ENCODE measurements around the gene CYP2F1.
A peak's percentile ranks its signal among the peaks of the same experiment; 100 is the strongest.
"Not testable (repeated sequence)": the region's sequence is repeated elsewhere in the genome, so short reads cannot be mapped to it uniquely, and the experiment has no call there.

Gene CYP2F1, protein sequence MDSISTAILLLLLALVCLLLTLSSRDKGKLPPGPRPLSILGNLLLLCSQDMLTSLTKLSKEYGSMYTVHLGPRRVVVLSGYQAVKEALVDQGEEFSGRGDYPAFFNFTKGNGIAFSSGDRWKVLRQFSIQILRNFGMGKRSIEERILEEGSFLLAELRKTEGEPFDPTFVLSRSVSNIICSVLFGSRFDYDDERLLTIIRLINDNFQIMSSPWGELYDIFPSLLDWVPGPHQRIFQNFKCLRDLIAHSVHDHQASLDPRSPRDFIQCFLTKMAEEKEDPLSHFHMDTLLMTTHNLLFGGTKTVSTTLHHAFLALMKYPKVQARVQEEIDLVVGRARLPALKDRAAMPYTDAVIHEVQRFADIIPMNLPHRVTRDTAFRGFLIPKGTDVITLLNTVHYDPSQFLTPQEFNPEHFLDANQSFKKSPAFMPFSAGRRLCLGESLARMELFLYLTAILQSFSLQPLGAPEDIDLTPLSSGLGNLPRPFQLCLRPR

DNA sequence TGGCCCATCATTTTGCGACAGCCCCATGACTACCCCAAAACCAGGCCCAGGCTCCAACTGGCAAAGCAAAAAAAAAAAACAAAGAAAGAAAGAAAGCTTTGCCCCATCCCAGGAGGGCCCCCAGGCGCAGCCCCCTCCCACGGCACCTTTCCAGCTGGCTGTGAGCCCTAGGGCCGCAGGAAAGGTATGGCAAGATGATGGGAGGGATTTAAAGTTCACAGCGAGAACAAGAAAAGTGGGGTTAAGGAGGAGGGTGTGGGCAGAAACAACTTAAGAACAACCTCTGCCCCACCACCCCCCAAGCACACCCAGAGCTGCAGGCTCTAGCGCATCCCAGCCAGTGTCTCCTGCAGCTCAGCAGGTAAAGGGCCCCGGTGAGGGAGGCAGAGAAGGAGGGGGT, at the start of gene CYP2F1:
Gene CYP2F1, plus strand, starts transcription at position 301 of the 400 bp plus-strand sequence. CDS start 1,757 bp downstream, outside the sequence.
- no peak for DNase-seq

DNA sequence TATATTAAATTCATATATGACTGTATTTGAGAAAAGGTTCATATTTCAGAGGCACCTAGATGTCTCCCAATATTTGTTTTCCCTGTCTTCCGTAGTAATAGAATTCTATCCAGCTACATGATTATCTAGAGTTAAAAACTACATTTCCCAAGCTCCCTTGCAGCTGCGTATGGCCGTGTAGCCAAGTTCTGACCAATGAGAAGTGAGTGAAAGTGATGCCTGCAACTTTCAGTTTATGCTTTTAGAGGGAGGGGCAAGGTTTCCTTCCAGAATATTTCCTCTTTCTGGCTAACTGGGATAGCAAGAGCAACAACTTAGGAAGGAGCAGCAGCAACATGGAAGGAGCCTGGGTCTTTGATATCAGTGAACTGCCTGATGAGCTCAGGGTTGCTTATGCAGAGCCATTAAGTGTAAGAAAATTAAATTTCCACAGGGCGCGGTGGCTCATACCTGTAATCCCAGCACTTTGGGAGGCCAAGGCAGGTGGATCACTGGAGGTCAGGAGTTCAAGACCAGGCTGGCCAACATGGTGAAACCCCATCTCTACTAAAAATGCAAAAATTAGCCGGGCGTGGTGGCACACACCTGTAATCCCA, 49.2 kb upstream of the CYP2F1 start:
- DNase-seq, result no peak

DNA sequence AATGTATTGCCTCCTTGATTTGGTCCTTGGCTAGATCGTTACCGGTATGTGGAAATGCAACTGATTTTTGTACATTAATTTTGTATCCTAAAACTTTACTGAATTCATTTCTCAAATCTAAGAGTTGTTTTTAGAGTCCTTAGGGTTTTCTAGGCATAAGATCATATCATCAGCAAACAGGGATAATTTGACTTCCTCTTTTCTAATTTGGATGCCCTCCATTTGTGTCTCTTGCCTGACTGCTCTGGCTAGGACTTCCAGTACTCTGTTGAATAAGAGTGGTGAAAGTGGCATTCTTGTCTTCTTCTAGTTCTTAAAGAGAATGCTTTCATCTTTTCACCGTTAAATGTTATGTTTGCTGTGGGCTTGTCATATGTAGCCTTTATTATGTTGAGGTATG, 37.9 kb upstream of the CYP2F1 start:
- no peak for DNase-seq

DNA sequence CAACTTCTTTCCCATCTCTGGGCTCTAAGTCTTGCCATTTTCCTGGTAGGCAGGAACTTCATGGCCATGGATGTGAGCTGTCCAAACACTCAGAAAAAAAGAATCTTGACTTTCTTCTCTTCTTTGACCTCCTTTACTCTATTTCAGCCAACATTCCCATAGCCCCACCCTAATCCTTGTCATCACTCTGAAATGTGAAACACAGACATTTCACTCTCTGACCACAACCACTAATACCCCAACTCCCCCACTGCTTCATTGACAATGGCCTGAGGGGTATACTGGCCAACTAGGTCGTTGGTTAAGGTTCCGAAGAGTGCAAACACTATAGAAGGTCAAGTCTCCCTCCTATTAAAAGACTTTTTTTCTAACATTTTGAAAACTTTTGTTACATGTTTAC, 30.7 kb upstream of the CYP2F1 start:
- no peak for DNase-seq

DNA sequence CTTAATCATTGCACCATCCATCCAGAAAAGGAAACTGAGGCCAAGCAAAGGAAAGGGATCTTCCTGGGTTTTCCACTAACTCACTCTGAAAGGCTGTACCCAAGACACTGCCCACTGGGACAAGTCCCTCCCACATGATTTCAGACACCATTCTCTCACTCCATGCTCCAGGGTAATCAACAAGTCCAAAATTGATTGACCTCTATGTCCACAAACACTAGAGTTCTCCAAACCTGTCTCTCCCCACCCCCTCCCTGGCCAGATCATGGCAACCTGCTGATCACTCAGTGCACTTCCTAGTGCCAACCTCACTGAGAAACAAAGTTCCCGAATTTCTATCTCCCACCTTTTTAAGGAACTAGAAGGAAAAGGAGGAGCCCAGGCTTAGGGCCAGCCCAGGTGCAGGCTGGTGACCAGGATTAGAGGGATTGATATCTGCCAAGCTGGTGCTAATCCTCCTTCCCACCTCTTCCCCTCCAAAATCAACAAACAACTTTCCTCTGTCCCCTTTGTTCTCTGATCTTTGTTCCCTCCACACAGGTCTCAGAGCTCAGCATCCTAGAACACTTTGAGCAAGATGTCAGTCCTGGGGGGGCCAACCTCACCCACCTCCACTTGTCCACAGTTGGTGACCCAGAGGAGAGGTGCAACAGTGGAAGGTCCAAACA, 28.4 kb upstream of the CYP2F1 start:
- no peak for DNase-seq

DNA sequence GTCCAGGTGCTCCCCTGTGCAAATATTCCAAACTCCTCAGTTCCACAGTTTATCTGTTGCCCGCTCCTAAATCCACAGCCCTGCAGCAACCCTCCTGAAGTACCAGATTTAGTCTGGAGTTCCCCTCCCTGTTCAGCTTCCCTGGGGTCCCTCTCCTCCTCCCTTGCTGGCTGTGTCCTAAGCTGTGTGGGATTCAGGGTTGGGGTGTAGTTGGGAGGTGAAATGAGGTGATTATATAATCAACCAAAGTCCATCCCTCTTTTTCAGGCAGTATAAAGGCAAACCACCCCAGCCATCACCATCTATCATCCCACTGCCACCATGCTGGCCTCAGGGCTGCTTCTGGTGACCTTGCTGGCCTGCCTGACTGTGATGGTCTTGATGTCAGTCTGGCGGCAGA, 26.1 kb upstream of the CYP2F1 start, which contains the start of gene CYP2A13:
Gene CYP2A13, plus strand, starts transcription at position 301 of the 400 bp plus-strand sequence. Its CDS starts 21 bp downstream, at position 322.
- DNase-seq, result no peak

DNA sequence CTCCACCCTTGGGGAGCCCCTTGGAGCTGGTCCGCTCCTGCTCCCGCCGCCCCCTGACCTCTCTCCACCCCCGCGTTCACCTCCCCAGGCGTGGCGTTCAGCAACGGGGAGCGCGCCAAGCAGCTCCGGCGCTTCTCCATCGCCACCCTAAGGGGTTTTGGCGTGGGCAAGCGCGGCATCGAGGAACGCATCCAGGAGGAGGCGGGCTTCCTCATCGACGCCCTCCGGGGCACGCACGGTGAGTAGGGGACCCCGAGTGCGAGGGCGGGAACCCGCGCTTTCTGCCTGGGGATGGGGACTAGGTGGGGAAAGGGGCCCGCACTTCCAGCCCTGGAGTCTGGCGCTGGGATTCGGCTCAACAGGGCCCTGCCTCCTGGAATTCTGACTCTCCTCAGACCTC, 24.3 kb upstream of the CYP2F1 start:
- DNase-seq, result no peak

DNA sequence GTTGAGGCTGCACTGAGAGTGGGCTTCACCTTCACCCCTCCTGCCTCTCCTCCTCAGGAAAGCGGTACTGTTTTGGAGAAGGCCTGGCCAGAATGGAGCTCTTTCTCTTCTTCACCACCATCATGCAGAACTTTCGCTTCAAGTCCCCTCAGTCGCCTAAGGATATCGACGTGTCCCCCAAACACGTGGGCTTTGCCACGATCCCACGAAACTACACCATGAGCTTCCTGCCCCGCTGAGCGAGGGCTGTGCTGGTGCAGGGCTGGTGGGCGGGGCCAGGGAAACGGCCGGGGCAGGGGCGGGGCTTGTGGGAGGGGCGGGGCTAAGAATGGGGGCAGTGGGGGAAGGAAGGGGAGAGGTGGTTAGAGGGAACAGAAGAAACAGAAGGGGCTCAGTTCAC, 18.5 kb upstream of the CYP2F1 start:
- no peak for DNase-seq

DNA sequence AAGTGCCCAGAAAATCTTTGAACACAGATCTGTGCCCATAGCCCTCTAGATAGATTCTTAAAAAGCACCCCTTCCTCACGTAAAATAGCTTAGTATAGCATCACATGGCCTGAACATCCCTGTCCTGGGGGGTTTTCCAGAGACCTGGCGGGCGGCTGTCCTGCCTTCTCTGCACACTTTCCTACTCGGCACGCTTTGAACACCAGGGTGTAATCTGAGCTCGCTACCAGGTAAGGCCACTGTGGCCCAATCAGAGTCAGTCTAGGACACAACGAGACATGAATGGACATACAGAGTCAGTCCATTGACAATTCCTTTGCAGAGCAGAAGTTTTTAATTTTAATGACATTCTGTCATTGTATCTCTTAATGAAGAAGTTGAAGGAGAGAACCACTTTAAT, 17.9 kb upstream of the CYP2F1 start:
- no peak for DNase-seq

DNA sequence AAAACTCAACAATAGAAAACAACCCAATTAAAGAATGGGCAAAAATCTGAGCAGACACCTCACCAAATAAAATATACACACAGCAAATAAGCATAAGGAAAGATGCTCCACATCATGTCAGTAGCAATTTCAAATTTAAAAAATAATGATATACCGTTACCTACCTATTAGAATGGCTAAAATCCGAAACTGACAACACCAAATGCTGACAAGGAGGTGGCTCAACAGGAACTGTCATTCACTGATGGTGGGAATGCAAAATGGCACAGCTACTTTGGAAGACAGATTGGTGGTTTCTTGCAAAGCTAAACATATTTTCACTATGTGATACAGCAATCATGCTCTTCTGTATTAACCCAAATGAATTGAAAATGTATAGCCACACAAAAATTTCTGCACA, 16.9 kb upstream of the CYP2F1 start:
- no peak for DNase-seq

DNA sequence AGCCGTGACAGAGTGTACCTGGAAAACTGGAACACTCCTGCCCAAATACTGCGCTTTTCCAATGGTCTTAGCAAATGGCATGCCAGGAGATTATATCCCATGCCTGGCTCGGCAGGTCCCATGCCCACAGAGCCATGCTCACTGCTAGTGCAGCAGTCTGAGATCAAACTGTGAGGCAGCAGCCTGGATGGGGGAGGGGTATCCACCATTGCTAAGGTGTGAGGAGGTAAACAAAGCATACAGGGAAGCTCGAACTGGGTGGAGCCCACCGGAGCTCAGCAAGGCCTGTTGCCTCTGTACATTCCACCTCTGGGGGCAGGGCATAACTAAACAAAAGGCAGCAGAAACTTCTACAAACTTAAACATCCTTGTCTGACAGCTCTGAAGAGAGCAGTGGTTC, 15.5 kb upstream of the CYP2F1 start:
- DNase-seq, result no peak

DNA sequence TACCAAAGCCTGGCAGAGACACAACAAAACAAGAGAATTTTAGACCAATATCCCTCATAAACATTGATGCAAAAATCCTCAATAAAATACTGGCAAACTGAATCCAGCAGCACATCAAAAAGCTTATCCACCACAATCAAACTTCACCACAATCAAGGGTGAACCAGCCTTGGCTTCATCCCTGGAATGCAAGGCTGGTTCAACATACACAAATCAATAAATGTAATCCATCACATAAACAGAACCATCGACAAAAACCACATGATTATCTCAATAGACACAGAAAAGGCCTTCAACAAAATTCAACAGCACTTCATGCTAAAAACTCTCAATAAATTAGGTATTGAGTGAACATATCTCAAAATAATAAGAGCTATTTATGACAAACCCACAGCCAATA, 12.0 kb upstream of the CYP2F1 start:
- DNase-seq, result not testable (repeated sequence)

DNA sequence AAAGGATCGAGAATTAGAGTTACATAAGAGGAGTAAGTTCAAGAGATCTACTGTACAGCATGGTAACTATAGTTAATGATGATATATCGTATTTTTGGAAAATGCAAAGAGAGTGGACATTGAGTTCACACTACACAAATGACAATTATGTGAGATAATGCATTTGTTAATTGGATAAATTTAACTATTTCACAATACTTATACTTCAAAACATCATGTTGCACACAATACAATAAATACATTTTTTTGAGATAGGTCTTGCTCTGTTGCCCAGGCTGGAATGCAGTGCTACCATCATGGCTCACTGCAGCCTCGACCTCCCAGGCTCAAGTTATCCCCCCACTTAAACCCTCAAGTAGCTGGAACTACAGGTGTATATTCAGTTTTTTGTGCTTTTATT, 8.1 kb upstream of the CYP2F1 start:
- DNase-seq, result no peak

DNA sequence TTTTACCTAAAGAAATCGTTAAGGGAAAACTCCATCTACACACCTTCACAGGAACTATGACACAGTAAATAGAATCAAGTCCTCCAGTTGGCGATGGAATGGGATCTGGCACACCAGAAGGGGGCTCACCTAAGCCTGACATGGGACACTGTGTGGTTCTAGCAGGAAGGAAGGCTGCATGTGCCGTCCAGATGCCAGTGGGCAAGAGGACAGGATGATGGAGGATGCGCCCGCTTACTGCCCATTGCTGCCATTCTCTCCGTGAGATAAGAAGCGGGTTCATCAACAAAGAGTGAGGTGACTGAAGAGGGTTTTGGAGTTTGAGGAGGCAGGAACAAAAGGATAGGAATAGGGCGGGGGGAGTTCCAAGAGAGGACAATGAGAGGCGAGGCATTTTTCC, 2.9 kb upstream of the CYP2F1 start:
- DNase-seq, result no peak

DNA sequence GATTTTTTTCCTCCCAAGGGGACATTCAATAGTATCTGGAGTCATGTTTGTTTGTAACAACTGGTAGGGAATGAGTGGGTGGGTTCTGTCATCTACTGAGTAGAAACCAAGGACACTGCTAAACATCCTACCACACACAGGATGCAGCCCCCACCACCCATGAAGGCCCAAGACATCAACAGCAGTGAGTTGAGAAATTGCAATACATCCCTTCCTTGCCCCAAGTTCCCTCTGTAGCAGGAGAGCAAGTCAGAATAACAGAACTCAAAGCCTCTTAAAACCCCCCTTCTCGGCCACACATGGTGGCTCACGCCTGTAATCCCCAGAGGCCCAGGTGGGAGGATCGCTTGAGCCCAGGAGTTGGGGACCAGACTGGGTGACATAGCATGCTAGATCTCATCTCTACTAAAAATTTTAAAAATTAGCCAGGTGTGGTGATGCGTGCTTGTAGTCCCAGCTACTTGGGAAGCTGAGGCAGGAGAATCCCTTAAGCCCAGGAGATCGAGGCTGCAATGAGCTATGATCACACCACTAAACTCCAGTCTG, 2.4 kb upstream of the CYP2F1 start:
- DNase-seq, result no peak

DNA sequence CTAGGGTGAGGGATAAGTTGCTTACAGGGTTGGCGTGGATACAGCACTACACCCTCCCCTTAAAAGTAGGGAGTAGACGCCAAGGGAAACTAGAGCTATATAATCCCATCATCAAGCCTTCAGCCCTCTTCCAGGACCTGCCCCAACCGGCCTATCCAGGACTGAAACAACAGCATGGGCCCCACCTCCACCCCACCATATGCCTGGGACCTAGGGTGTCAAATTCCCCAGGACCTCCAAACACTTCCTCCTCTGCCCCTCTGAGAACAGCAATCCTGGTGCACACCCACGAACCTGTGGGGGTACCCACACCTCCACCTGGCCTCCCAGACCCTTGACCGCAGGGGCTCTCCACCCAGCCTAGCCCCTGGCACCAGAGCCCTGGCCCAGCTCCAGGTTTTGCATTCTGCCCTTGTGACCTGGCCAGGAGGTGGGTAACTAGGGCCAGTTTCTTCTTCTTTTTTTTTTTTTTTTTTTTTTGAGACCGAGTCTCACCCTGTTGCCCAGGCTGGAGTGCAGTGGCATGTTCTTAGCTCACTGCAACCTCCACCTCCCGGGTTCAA, 1.4 kb upstream of the CYP2F1 start:
- DNase-seq, result no peak

DNA sequence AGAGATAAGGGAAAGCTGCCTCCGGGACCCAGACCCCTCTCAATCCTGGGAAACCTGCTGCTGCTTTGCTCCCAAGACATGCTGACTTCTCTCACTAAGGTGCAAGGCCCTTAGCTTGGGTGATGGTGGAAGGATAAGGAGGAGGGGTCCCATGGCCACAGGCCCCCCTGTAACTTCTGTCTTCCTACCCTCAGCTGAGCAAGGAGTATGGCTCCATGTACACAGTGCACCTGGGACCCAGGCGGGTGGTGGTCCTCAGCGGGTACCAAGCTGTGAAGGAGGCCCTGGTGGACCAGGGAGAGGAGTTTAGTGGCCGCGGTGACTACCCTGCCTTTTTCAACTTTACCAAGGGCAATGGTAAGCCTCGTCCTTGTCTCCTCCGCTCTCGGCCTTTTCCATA, 2.0 kb downstream of the CYP2F1 start:
- no peak for DNase-seq

DNA sequence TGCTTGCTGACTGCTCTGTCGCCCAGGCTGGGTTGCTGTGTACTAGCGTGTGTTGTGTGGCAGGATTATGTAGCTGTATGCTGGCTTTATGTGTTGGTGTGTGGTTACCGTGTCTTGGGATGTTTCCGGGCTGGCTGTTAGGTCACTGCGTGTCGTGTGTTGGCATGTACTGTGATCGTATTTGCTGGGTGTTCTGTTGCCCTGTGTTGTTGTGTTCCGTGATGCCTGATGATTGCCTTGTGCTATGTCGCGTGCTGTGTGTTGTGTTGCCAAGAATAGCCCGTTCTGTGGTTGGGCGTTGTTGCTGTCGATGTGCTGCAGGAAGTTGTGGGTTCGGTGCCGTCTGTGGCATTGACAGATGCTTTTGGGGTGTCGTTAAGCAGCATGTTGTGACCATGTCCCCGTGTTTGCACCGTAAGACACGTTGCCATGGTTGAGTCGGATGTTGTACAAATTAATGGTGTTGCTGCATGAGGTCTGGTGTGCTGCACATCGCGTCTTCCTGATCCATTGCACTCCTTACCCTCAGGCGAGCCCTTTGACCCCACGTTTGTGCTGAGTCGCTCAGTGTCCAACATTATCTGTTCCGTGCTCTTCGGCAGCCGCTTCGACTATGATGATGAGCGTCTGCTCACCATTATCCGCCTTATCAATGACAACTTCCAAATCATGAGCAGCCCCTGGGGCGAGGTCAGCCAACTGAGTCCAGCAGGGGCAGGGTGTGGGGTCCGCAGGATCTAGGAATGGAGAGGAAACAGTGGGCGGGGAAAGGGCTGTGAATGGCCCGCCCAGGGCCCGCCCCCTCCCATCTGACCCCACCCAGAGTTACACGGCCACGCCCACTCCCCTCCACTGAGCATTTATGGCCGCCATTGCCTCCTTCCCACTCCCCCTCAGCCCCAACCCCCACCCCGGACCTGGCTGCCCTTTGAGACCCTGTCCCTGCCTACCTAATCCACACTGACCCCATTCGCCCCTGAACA, 7.0 kb downstream of the CYP2F1 start:
- DNase-seq, result peak; percentile 26

DNA sequence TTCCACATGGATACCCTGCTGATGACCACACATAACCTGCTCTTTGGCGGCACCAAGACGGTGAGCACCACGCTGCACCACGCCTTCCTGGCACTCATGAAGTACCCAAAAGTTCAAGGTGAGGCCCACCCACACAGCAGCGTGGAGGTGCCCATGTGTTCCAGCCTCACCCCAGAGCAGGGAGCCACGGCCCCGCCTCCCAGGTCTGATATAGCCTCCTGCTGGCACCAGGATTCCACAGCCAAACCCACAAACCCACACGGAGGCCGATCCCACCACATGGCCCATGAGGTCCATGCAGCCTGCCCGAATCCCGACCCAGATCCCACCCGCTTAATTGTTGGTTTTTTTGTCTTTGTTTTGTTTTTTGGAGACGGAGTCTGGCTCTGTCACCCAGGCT, 8.6 kb downstream of the CYP2F1 start:
- DNase-seq, result not testable (repeated sequence)

DNA sequence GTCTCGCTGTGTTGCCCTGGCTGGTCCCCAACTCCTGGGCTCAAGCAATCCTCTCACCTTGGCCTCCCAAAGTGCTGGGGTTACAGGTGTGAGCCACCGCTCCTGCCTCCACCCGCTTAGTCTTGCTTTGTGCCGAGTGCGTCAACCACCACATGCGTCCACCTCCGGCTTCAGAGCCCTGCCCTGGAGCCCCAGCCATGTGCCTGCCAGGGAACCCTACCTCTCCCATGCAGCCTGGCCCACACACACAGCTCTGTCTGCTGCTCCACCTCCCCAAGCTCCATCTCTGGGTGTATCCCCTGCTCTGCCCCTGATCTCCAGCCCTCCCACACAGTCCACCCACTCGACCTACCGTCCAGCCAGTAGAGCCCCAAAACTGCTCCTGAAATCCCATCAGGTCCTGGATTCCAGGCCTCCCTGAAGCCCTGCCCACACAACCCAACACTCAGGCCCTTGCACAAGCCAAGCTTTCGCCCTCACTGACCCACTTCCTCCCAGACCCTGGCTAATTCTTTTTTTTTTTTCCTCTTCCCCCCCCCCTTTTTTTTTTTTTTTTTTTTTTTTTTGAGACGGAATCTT, 9.6 kb downstream of the CYP2F1 start:
- no peak for DNase-seq

DNA sequence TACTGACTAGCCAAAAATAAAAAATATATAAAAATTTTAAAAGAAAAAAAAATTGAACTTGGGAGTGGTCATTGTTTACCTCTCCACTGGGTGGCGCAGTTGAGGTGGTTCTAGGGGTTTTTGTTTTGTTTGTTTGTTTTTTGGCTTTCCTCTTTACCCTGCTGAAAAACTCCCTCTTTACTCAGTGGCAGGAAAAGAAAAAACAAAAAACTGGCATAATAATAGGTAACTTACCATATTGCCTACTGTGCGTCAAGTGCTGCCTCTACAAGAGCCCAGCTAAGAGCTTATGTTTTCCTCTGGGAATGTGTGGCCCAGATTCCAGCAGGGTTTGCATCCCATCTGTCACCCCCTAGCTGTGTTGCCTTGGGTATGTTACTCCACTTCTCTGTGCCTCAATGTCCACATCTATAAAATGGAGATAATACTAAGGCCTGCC, 12.6 kb downstream of the CYP2F1 start:
- DNase-seq, result peak; percentile 24

Measured in stimulated activated naive CD4-positive, alpha-beta T cell treated with Interleukin-2 at 50 U/mL for 16 hours (primary cell).